ENCODE measurements around the gene TMEM151B. TPM values are rescaled to one million over a fixed set of nuclear protein-coding genes. Genes with fewer than 3 reads are reported as not detected.

Gene TMEM151B
- total and polyA plus RNA-seq, 2 of the 13 experiments (the other 11 are each of a cell fraction or from before 2014, with no cell fraction given): not detected

DNA sequence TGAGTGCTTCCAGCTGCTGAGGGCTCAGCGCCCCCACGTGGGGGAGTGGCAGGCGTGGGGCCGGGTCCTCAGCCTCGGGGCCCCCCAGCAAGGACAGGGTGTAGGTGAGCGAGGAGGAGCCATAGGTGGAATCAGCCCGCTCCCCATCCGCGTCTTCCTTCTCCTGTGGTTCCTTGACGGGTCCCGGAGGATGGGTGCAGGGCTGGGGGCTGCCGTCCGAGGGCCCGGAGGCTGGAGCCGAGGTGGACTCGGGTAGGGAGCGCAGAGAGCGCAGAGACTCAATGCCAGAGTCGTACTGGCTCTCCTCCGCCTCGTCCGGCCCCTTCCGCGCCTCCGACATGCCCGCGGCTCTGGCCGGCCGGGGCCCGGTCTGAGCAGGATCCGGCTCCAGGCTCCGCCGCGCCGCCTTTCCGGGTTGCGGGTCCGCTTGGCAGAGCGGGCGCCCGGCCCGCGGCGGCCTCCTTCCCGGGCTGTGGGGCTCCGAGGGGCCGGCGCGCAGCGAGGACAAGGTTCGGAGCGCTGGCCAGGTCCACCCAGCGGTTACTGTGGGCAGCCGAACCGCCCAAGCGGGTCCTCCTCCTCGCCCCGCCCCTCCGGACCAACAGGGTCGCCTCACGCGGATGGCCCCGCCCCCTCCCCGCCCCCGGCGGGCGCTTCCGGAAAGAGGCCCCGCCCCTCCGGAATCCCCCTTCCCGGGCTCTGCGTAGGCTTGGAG is 5.1 kb upstream of the TMEM151B start, which contains the start of gene NFKBIE (continued):
- TF ChIP-seq, protein P1, sequence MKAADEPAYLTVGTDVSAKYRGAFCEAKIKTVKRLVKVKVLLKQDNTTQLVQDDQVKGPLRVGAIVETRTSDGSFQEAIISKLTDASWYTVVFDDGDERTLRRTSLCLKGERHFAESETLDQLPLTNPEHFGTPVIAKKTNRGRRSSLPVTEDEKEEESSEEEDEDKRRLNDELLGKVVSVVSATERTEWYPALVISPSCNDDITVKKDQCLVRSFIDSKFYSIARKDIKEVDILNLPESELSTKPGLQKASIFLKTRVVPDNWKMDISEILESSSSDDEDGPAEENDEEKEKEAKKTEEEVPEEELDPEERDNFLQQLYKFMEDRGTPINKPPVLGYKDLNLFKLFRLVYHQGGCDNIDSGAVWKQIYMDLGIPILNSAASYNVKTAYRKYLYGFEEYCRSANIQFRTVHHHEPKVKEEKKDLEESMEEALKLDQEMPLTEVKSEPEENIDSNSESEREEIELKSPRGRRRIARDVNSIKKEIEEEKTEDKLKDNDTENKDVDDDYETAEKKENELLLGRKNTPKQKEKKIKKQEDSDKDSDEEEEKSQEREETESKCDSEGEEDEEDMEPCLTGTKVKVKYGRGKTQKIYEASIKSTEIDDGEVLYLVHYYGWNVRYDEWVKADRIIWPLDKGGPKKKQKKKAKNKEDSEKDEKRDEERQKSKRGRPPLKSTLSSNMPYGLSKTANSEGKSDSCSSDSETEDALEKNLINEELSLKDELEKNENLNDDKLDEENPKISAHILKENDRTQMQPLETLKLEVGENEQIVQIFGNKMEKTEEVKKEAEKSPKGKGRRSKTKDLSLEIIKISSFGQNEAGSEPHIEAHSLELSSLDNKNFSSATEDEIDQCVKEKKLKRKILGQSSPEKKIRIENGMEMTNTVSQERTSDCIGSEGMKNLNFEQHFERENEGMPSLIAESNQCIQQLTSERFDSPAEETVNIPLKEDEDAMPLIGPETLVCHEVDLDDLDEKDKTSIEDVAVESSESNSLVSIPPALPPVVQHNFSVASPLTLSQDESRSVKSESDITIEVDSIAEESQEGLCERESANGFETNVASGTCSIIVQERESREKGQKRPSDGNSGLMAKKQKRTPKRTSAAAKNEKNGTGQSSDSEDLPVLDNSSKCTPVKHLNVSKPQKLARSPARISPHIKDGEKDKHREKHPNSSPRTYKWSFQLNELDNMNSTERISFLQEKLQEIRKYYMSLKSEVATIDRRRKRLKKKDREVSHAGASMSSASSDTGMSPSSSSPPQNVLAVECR (CRISPR knock-in tag; IDR thresholded peaks at IDR 0.05; ENCODE audit: borderline replicate concordance): peak; percentile 70; the same call in 1 of the 2 replicates
- TF ChIP-seq PITX1 (CRISPR knock-in tag; IDR thresholded peaks at IDR 0.05): 0 out of 2 replicates have a peak, but pooled peaks have one; percentile 14
- TF ChIP-seq MYC (CRISPR knock-in tag; IDR thresholded peaks at IDR 0.05; ENCODE audit: borderline replicate concordance): peak; percentile 58; the same call in 1 of the 2 replicates
- no peak for TF ChIP-seq CCAR2 (optimal IDR thresholded peaks at IDR 0.05; ENCODE audit: low read depth, low read length)
- no peak for TF ChIP-seq ZNF562 (CRISPR knock-in tag; IDR thresholded peaks at IDR 0.05; ENCODE audit: borderline replicate concordance)
- TF ChIP-seq ZC3H4 (CRISPR knock-in tag; IDR thresholded peaks at IDR 0.05; ENCODE audit: borderline replicate concordance): no peak
- no peak for TF ChIP-seq ZNF672 (CRISPR knock-in tag; IDR thresholded peaks at IDR 0.05)
- TF ChIP-seq ZNF382 (CRISPR knock-in tag; IDR thresholded peaks at IDR 0.05; ENCODE audit: borderline replicate concordance): no peak
- TF ChIP-seq RFX1 (IDR thresholded peaks at IDR 0.05): no peak
- 0 out of 2 replicates have a peak, but pooled peaks have one; percentile 4 for TF ChIP-seq NFYC (CRISPR knock-in tag; IDR thresholded peaks at IDR 0.05)
- no peak for TF ChIP-seq JDP2 (CRISPR knock-in tag; IDR thresholded peaks at IDR 0.05; ENCODE audit: borderline replicate concordance)
- TF ChIP-seq CENPT (CRISPR knock-in tag; IDR thresholded peaks at IDR 0.05; ENCODE audit: low read depth): no peak
- TF ChIP-seq ZNF20 (CRISPR knock-in tag; IDR thresholded peaks at IDR 0.05): no peak
- no peak for TF ChIP-seq TP53 (CRISPR knock-in tag; conservative IDR thresholded peaks at IDR 0.05)
- TF ChIP-seq, protein P2, sequence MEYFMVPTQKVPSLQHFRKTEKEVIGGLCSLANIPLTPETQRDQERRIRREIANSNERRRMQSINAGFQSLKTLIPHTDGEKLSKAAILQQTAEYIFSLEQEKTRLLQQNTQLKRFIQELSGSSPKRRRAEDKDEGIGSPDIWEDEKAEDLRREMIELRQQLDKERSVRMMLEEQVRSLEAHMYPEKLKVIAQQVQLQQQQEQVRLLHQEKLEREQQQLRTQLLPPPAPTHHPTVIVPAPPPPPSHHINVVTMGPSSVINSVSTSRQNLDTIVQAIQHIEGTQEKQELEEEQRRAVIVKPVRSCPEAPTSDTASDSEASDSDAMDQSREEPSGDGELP (IDR thresholded peaks at IDR 0.05; ENCODE audit: borderline replicate concordance, low read depth): peak; percentile 72; the same call in 1 of the 2 replicates
- TF ChIP-seq ZBTB20 (CRISPR knock-in tag; IDR thresholded peaks at IDR 0.05; ENCODE audit: borderline replicate concordance, low read depth): no peak; the same call in 1 of the 2 replicates
- TF ChIP-seq CCDC6 (CRISPR knock-in tag; IDR thresholded peaks at IDR 0.05): 0 out of 2 replicates have a peak, but pooled peaks have one; percentile 53
- TF ChIP-seq ZNF33A (CRISPR knock-in tag; IDR thresholded peaks at IDR 0.05; ENCODE audit: borderline replicate concordance): no peak
- TF ChIP-seq, protein P3, sequence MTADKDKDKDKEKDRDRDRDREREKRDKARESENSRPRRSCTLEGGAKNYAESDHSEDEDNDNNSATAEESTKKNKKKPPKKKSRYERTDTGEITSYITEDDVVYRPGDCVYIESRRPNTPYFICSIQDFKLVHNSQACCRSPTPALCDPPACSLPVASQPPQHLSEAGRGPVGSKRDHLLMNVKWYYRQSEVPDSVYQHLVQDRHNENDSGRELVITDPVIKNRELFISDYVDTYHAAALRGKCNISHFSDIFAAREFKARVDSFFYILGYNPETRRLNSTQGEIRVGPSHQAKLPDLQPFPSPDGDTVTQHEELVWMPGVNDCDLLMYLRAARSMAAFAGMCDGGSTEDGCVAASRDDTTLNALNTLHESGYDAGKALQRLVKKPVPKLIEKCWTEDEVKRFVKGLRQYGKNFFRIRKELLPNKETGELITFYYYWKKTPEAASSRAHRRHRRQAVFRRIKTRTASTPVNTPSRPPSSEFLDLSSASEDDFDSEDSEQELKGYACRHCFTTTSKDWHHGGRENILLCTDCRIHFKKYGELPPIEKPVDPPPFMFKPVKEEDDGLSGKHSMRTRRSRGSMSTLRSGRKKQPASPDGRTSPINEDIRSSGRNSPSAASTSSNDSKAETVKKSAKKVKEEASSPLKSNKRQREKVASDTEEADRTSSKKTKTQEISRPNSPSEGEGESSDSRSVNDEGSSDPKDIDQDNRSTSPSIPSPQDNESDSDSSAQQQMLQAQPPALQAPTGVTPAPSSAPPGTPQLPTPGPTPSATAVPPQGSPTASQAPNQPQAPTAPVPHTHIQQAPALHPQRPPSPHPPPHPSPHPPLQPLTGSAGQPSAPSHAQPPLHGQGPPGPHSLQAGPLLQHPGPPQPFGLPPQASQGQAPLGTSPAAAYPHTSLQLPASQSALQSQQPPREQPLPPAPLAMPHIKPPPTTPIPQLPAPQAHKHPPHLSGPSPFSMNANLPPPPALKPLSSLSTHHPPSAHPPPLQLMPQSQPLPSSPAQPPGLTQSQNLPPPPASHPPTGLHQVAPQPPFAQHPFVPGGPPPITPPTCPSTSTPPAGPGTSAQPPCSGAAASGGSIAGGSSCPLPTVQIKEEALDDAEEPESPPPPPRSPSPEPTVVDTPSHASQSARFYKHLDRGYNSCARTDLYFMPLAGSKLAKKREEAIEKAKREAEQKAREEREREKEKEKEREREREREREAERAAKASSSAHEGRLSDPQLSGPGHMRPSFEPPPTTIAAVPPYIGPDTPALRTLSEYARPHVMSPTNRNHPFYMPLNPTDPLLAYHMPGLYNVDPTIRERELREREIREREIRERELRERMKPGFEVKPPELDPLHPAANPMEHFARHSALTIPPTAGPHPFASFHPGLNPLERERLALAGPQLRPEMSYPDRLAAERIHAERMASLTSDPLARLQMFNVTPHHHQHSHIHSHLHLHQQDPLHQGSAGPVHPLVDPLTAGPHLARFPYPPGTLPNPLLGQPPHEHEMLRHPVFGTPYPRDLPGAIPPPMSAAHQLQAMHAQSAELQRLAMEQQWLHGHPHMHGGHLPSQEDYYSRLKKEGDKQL (CRISPR knock-in tag; IDR thresholded peaks at IDR 0.05; ENCODE audit: low read depth): no peak

All from HepG2 (cell line).